ENCODE results near the gene LBP.

- TF ChIP-seq BHLHE40 (IDR thresholded peaks at IDR 0.05; ENCODE audit: borderline replicate concordance), result no peak
- no peak for TF ChIP-seq LEF1 (IDR thresholded peaks at IDR 0.05; ENCODE audit: borderline replicate concordance)
- TF ChIP-seq ZNF384 (IDR thresholded peaks at IDR 0.05), result no peak
- TF ChIP-seq SUZ12 (IDR thresholded peaks at IDR 0.05), result no peak
- TF ChIP-seq TARDBP (IDR thresholded peaks at IDR 0.05), result no peak
- TF ChIP-seq, protein P1, sequence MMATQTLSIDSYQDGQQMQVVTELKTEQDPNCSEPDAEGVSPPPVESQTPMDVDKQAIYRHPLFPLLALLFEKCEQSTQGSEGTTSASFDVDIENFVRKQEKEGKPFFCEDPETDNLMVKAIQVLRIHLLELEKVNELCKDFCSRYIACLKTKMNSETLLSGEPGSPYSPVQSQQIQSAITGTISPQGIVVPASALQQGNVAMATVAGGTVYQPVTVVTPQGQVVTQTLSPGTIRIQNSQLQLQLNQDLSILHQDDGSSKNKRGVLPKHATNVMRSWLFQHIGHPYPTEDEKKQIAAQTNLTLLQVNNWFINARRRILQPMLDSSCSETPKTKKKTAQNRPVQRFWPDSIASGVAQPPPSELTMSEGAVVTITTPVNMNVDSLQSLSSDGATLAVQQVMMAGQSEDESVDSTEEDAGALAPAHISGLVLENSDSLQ (IDR thresholded peaks at IDR 0.05), result no peak
- TF ChIP-seq SP1 (IDR thresholded peaks at IDR 0.05), result no peak
- TF ChIP-seq HDGF (IDR thresholded peaks at IDR 0.05; ENCODE audit: borderline replicate concordance), result no peak
- TF ChIP-seq ELF4 (IDR thresholded peaks at IDR 0.05), result no peak
- TF ChIP-seq FOXK2 (IDR thresholded peaks at IDR 0.05), result no peak
Observed at GRCh38 chr20:38344107-38344701, 2.1 kb upstream of the LBP start.
